K562 (cell line): ENCODE measurements around the gene SH3BGRL2. TPM values are rescaled to one million over a fixed set of nuclear protein-coding genes. Genes with fewer than 3 reads are reported as not detected.

ENCODE experiments used
- BRD9 ChIP-seq: fragments of 450-650 bp; IDR thresholded peaks from 2 replicates; pipeline ENCODE4 v1.6.1; 2018; ENCODE audit warnings: low read depth; ENCODE audit not compliant: partially characterized antibody
- CAMTA2 ChIP-seq: fragments of 250-450 bp; sonication (Bioruptor Pico); conservative IDR thresholded peaks from 2 replicates; pipeline ENCODE4 v1.5.1; 2022
- CC2D1A ChIP-seq: fragments of 450-650 bp; IDR thresholded peaks from 2 replicates; pipeline ENCODE4 v1.6.1; 2017; ENCODE audit warnings: mild to moderate bottlenecking
- DIDO1 ChIP-seq: fragments of 450-650 bp; IDR thresholded peaks from 2 replicates; pipeline ENCODE4 v1.6.1; 2016; ENCODE audit warnings: low read depth, missing biosample characterization, missing genetic modification characterization
- DMBX1 ChIP-seq: fragments of 250-450 bp; sonication (Bioruptor Pico); IDR thresholded peaks from 2 replicates; pipeline ENCODE4 v1.8.0; 2022; ENCODE audit warnings: inconsistent platforms, mild to moderate bottlenecking, moderate library complexity, borderline replicate concordance
- FUS ChIP-seq: fragments of 200-400 bp; formaldehyde crosslinking; optimal IDR thresholded peaks from 2 replicates; pipeline ENCODE3; 2017; ENCODE audit warnings: low read depth, low read length
- KLF16 ChIP-seq: IDR thresholded peaks from 2 replicates; pipeline ENCODE4 v1.6.1; 2016; ENCODE audit warnings: antibody characterized with exemption
- KLF6 ChIP-seq: fragments of 250-450 bp; sonication (Bioruptor Pico); IDR thresholded peaks from 2 replicates; pipeline ENCODE4 v1.4.0; 2020; ENCODE audit warnings: mild to moderate bottlenecking, moderate library complexity, borderline replicate concordance
- MTF1 ChIP-seq: fragments of 250-450 bp; sonication (Bioruptor Pico); IDR thresholded peaks from 2 replicates; pipeline ENCODE4 v1.9.0; 2021; ENCODE audit warnings: moderate library complexity, mild to moderate bottlenecking, inconsistent platforms, borderline replicate concordance
- NBN ChIP-seq: fragments of 450-650 bp; IDR thresholded peaks from 2 replicates; pipeline ENCODE4 v1.6.1; 2016; ENCODE audit warnings: low read depth, mild to moderate bottlenecking
- SREBF1 ChIP-seq: fragments of 150-350 bp; IDR thresholded peaks from 2 replicates; pipeline ENCODE4 v1.6.1; 2014; ENCODE audit warnings: antibody characterized with exemption, low read depth, low read length, borderline replicate concordance
- TCF3 ChIP-seq: sonication (generic); formaldehyde crosslinking; IDR thresholded peaks from 2 replicates; pipeline ENCODE4 v1.4.0; 2020; ENCODE audit warnings: mild to moderate bottlenecking, missing genetic modification reagents
- TFAM ChIP-seq: fragments of 250-450 bp; sonication (Bioruptor Pico); conservative IDR thresholded peaks from 2 replicates; pipeline ENCODE4 v1.5.0; 2021; ENCODE audit warnings: mild to moderate bottlenecking, moderate library complexity
- XRCC5 ChIP-seq: fragments of 200-400 bp; formaldehyde crosslinking; IDR thresholded peaks from 2 replicates; pipeline ENCODE4 v1.6.1; 2017; ENCODE audit warnings: low read depth, mild to moderate bottlenecking, low read length
- ZNF143 ChIP-seq: sonication (generic); formaldehyde crosslinking; IDR thresholded peaks from 2 replicates; pipeline ENCODE4 v1.9.0; 2022; ENCODE audit warnings: mild to moderate bottlenecking, missing genetic modification reagents
- ZNF444 ChIP-seq: fragments of 250-450 bp; sonication (Bioruptor Pico); IDR thresholded peaks from 2 replicates; pipeline ENCODE4 v1.4.0; 2020; ENCODE audit warnings: mild to moderate bottlenecking, moderate library complexity
- ZNF57 ChIP-seq: fragments of 450-650 bp; formaldehyde crosslinking; IDR thresholded peaks from 2 replicates; pipeline ENCODE4 v1.4.0; 2020; ENCODE audit warnings: mild to moderate bottlenecking, moderate library complexity
- polyA plus RNA-seq, 8 experiments: library from polyadenylated mRNA; depleted of rRNA in 4 of 8; stranded (reverse) in 5 of 8; unstranded in 3 of 8; fragments of >200 nt; fragmentation: Nextera tagmentation in 2 of 8; fragmentation: Illumina TruSeq in 1 of 8; extraction: Ambion mirVana in 2 of 8; extraction: Trizol in 1 of 8; gene quantifications; 2 replicates each; pipeline versions ENCODE4 v1.2.1 to v1.2.3, GENCODE V29; 2011 to 2014; ENCODE audit warnings: inconsistent platforms in 1 of 8, missing spikeins in 1 of 8
- total RNA-seq, 7 experiments: library from RNA; depleted of rRNA in 6 of 7; stranded (reverse); fragments of >200 nt in 6 of 7; fragmentation: Illumina TruSeq in 2 of 7; extraction: Trizol in 2 of 7; gene quantifications; 2 replicates each; pipeline versions ENCODE4 v1.2.1 to v1.2.3, GENCODE V29; 2011 to 2021; ENCODE audit warnings: low replicate concordance in 1 of 7
- TF ChIP-seq, protein P1 (sequence below): sonication (generic); formaldehyde crosslinking; IDR thresholded peaks from 2 replicates; pipeline ENCODE4 v1.8.0; 2023; ENCODE audit warnings: mild to moderate bottlenecking, missing genetic modification reagents
- TF ChIP-seq, protein P2 (sequence below): fragments of 450-650 bp; IDR thresholded peaks from 2 replicates; pipeline ENCODE4 v1.6.1; 2016; ENCODE audit warnings: antibody characterized with exemption
- TF ChIP-seq, protein P3 (sequence below), 2 experiments: IDR thresholded peaks; 2 replicates each; pipeline ENCODE4 v1.6.1; 2011; ENCODE audit warnings: borderline replicate concordance in 1 of 2, control low read depth in 1 of 2, low read depth in 1 of 2, low read length in 1 of 2, mild to moderate bottlenecking in 1 of 2, mixed read lengths in 1 of 2, moderate library complexity in 1 of 2; ENCODE audit not compliant: insufficient read depth in 1 of 2, insufficient read length in 1 of 2, poor library complexity in 1 of 2, severe bottlenecking in 1 of 2; ENCODE audit errors: extremely low read depth in 1 of 2
- TF ChIP-seq, protein P4 (sequence below): fragments of 450-650 bp; conservative IDR thresholded peaks from 2 replicates; pipeline ENCODE4 v1.6.1; 2016; ENCODE audit warnings: missing genetic modification characterization, low read depth, mild to moderate bottlenecking, control low read depth, missing compliant biosample characterization
- TF ChIP-seq, protein P5 (sequence below): fragments of 150-350 bp; conservative IDR thresholded peaks from 2 replicates; pipeline ENCODE4 v1.6.1; 2014; ENCODE audit warnings: low read length

The SH3BGRL2 gene
- total and polyA plus RNA-seq, 9 of the 15 experiments (the other 6 are each of a cell fraction or from before 2014, with no cell fraction given), result 4.4 to 12.1 (median 7.3) TPM

DNA sequence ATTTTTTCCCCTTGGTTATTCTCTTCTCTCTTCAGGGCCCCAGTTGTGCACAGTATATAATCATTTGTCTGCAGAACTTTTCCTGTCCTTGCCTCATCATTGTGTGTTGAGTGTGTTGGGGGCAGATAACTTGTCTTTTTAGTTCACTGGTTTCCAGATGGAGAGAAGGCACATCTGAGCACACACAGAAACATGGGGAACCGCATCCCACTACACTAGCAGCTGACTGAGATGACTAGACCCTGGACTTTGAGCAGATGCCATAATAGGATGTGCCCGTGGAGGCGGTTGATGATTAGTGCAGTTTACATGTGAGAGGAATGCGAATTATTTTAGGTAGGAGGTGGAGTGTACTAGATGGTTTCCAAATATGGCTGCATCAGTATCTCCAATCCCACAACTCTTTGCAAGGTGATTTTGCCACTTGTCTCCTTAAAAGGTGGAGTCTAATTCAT, 26.5 kb upstream of the SH3BGRL2 start (continued):
- no peak for TF ChIP-seq ZNF444 (CRISPR knock-in tag)
- TF ChIP-seq, protein P1, sequence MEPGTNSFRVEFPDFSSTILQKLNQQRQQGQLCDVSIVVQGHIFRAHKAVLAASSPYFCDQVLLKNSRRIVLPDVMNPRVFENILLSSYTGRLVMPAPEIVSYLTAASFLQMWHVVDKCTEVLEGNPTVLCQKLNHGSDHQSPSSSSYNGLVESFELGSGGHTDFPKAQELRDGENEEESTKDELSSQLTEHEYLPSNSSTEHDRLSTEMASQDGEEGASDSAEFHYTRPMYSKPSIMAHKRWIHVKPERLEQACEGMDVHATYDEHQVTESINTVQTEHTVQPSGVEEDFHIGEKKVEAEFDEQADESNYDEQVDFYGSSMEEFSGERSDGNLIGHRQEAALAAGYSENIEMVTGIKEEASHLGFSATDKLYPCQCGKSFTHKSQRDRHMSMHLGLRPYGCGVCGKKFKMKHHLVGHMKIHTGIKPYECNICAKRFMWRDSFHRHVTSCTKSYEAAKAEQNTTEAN (CRISPR knock-in tag), result no peak
- TF ChIP-seq DIDO1 (tag), result no peak
- peak; percentile 92; the same call in 1 of the 2 replicates for TF ChIP-seq CC2D1A
- no peak for TF ChIP-seq SREBF1
- no peak for TF ChIP-seq TFAM (CRISPR knock-in tag)
- no peak for TF ChIP-seq KLF6
- TF ChIP-seq FUS, result no peak
- TF ChIP-seq NBN, result no peak
- no peak for TF ChIP-seq ZNF143 (CRISPR knock-in tag)
- TF ChIP-seq TCF3 (CRISPR knock-in tag), result peak; percentile 97
- peak; percentile 82; the same call in 1 of the 2 replicates for TF ChIP-seq DMBX1
- TF ChIP-seq, protein P2, sequence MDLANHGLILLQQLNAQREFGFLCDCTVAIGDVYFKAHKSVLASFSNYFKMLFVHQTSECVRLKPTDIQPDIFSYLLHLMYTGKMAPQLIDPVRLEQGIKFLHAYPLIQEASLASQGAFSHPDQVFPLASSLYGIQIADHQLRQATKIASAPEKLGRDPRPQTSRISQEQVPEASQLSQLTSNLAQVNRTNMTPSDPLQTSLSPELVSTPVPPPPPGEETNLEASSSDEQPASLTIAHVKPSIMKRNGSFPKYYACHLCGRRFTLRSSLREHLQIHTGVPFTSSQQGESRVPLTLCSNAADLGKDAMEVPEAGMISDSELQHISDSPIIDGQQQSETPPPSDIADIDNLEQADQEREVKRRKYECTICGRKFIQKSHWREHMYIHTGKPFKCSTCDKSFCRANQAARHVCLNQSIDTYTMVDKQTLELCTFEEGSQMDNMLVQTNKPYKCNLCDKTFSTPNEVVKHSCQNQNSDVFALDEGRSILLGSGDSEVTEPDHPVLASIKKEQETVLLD, result no peak
- TF ChIP-seq ZNF57 (CRISPR knock-in tag), result no peak
- peak; percentile 92 for TF ChIP-seq KLF16
- TF ChIP-seq MTF1 (CRISPR knock-in tag), result no peak
- TF ChIP-seq XRCC5, result no peak
- no peak for TF ChIP-seq CAMTA2 (CRISPR knock-in tag)
- TF ChIP-seq, protein P3, sequence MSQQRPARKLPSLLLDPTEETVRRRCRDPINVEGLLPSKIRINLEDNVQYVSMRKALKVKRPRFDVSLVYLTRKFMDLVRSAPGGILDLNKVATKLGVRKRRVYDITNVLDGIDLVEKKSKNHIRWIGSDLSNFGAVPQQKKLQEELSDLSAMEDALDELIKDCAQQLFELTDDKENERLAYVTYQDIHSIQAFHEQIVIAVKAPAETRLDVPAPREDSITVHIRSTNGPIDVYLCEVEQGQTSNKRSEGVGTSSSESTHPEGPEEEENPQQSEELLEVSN (IDR thresholded peaks at IDR 0.05; ENCODE audit: borderline replicate concordance in 1 of 2, extremely low read depth in 1 of 2, insufficient read depth in 1 of 2, insufficient read length in 1 of 2, low read depth in 1 of 2, low read length in 1 of 2, poor library complexity in 1 of 2, severe bottlenecking in 1 of 2), result no peak
- TF ChIP-seq, protein P4, sequence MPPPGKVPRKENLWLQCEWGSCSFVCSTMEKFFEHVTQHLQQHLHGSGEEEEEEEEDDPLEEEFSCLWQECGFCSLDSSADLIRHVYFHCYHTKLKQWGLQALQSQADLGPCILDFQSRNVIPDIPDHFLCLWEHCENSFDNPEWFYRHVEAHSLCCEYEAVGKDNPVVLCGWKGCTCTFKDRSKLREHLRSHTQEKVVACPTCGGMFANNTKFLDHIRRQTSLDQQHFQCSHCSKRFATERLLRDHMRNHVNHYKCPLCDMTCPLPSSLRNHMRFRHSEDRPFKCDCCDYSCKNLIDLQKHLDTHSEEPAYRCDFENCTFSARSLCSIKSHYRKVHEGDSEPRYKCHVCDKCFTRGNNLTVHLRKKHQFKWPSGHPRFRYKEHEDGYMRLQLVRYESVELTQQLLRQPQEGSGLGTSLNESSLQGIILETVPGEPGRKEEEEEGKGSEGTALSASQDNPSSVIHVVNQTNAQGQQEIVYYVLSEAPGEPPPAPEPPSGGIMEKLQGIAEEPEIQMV (tag), result no peak
- TF ChIP-seq, protein P5, sequence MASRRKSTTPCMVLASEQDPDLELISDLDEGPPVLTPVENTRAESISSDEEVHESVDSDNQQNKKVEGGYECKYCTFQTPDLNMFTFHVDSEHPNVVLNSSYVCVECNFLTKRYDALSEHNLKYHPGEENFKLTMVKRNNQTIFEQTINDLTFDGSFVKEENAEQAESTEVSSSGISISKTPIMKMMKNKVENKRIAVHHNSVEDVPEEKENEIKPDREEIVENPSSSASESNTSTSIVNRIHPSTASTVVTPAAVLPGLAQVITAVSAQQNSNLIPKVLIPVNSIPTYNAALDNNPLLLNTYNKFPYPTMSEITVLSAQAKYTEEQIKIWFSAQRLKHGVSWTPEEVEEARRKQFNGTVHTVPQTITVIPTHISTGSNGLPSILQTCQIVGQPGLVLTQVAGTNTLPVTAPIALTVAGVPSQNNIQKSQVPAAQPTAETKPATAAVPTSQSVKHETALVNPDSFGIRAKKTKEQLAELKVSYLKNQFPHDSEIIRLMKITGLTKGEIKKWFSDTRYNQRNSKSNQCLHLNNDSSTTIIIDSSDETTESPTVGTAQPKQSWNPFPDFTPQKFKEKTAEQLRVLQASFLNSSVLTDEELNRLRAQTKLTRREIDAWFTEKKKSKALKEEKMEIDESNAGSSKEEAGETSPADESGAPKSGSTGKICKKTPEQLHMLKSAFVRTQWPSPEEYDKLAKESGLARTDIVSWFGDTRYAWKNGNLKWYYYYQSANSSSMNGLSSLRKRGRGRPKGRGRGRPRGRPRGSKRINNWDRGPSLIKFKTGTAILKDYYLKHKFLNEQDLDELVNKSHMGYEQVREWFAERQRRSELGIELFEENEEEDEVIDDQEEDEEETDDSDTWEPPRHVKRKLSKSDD, result no peak
- no peak for TF ChIP-seq BRD9
